Muscle of leg (tissue), 11 donors: ENCODE results near the gene CCDC90B. TPM values are rescaled to one million over a fixed set of nuclear protein-coding genes. Genes with fewer than 3 reads are reported as not detected.
A peak's percentile ranks its signal among the peaks of the same experiment; 100 is the strongest.

ENCODE experiments used
- DNase-seq: peaks from one replicate; pipeline ENCODE4 v3.0.0; 2013
- H3K27ac ChIP-seq: one replicate; pipeline ENCODE4 v1.5.1; 2013; ENCODE audit warnings: mild to moderate bottlenecking, low read length, control low read depth
- H3K27me3 ChIP-seq: one replicate; pipeline ENCODE4 v1.6.1; 2013; ENCODE audit warnings: low read length; ENCODE audit not compliant: control insufficient read depth, insufficient read depth
- H3K36me3 ChIP-seq: one replicate; pipeline ENCODE4 v1.6.1; 2013; ENCODE audit warnings: low read length; ENCODE audit not compliant: control insufficient read depth, insufficient read depth
- H3K4me1 ChIP-seq: one replicate; pipeline ENCODE4 v1.6.1; 2013; ENCODE audit warnings: low read length; ENCODE audit not compliant: control insufficient read depth, insufficient read depth
- H3K4me3 ChIP-seq: one replicate; pipeline ENCODE4 v1.5.1; 2013; ENCODE audit warnings: low read length, control low read depth
- H3K9me3 ChIP-seq: replicated peaks from 2 replicates; pipeline ENCODE4 v1.6.1; 2013; ENCODE audit warnings: low read depth, low read length; ENCODE audit not compliant: control insufficient read depth
- WGBS: methylation state at CpG from one replicate; pipeline ENCODE4 v1.1.5; 2013; ENCODE audit warnings: missing lambda C conversion rate; ENCODE audit not compliant: insufficient coverage; 5-methylcytosine and 5-hydroxymethylcytosine counted together
- polyA plus RNA-seq, 8 donors: library from polyadenylated mRNA; unstranded; fragments of 120-200 nt; gene quantifications; one replicate each; pipeline versions ENCODE4 v1.2.1 to v1.2.3, GENCODE V29; 2013; ENCODE audit warnings: inconsistent platforms in 1 of 8, low replicate concordance in 1 of 8; ENCODE audit not compliant: insufficient read length in 8 of 8, insufficient read depth in 1 of 8
- total RNA-seq: library from RNA; stranded (reverse); fragments of 120-200 nt; gene quantifications from one replicate; pipeline ENCODE4 v1.2.4, GENCODE V29; 2013

Gene CCDC90B
- total and polyA plus RNA-seq, 9 donors = 62.2 to 102 (median 80.2) TPM

GRCh38 chr11:83293457-83293774 is 7.2 kb upstream of the CCDC90B start:
- Histone ChIP-seq H3K9me3 (no peaks in the 10 kb centered on the region), H3K27me3 (no peaks in the 10 kb centered on the region), H3K4me3 (no peak overlapping the region), H3K4me1 (no peaks in the 10 kb centered on the region), H3K27ac (no peak overlapping the region), H3K36me3 (no peaks in the 10 kb centered on the region)
- 77% methylated on average over 3 of the region's 4 CpGs for WGBS
- DNase-seq = no peak

- Histone ChIP-seq H3K27me3 (no peaks in the 10 kb centered on the region), H3K9me3 (no peaks in the 10 kb centered on the region), H3K36me3 (no peaks in the 10 kb centered on the region), H3K4me1 (no peaks in the 10 kb centered on the region), H3K4me3 (no peak overlapping the region), H3K27ac (no peak overlapping the region)
- DNase-seq = peak; percentile 90
- WGBS = 8% methylated on average over 2 of the region's 7 CpGs
These were observed 6.7 kb upstream of the CCDC90B start for GRCh38 chr11:83292709-83293456.

GRCh38 chr11:83287631-83288030 is 1.5 kb upstream of the CCDC90B start:
- Histone ChIP-seq H3K4me1 (peaks cover 3% of the 10 kb centered on the region), H3K36me3 (peaks cover 3% of the 10 kb centered on the region), H3K27ac (no peak overlapping the region), H3K27me3 (no peaks in the 10 kb centered on the region), H3K9me3 (no peaks in the 10 kb centered on the region), H3K4me3 (no peak overlapping the region)
- DNase-seq = no peak
- 100% methylated on average over 2 of the region's 6 CpGs for WGBS

- under 1% methylated on average over 18 of the region's 22 CpGs for WGBS
- no peak for DNase-seq
- Histone ChIP-seq H3K36me3 (peaks cover 3% of the 10 kb centered on the region), H3K4me3 (peak overlapping the region; percentile 94), H3K4me1 (peaks cover 8% of the 10 kb centered on the region), H3K27me3 (no peaks in the 10 kb centered on the region), H3K9me3 (no peaks in the 10 kb centered on the region), H3K27ac (peak overlapping the region; percentile 98)
These were observed 906 bp downstream of the CCDC90B start for GRCh38 chr11:83285151-83285770.

- Histone ChIP-seq H3K27me3 (no peaks in the 10 kb centered on the region), H3K36me3 (peaks cover 3% of the 10 kb centered on the region), H3K27ac (peak overlapping the region; percentile 98), H3K4me3 (peak overlapping the region; percentile 94), H3K4me1 (peaks cover 8% of the 10 kb centered on the region), H3K9me3 (no peaks in the 10 kb centered on the region)
- peak; percentile 73 for DNase-seq
- WGBS = 6% methylated on average over 3 of the region's 3 CpGs
These were observed 1.5 kb downstream of the CCDC90B start for GRCh38 chr11:83284501-83285150.

GRCh38 chr11:83282084-83282716 is 4.0 kb downstream of the CCDC90B start:
- Histone ChIP-seq H3K36me3 (peaks cover 8% of the 10 kb centered on the region), H3K27ac (no peak overlapping the region), H3K9me3 (no peaks in the 10 kb centered on the region), H3K4me1 (peaks cover 8% of the 10 kb centered on the region), H3K27me3 (no peaks in the 10 kb centered on the region), H3K4me3 (no peak overlapping the region)
- 13% methylated on average over 1 of the region's 4 CpGs for WGBS
- no peak for DNase-seq

- no peak overlapping the region for H3K4me3 ChIP-seq
- H3K9me3 ChIP-seq = no peaks in the 10 kb centered on the region
- peaks cover 15% of the 10 kb centered on the region for H3K36me3 ChIP-seq
- no peak for DNase-seq
- H3K4me1 ChIP-seq = peaks cover 8% of the 10 kb centered on the region
- H3K27me3 ChIP-seq = no peaks in the 10 kb centered on the region
- WGBS = no CpG with 5 or more reads among the region's 1 CpG
- no peak overlapping the region for H3K27ac ChIP-seq
These were observed 5.9 kb downstream of the CCDC90B start for GRCh38 chr11:83280256-83280655.

- Histone ChIP-seq H3K9me3 (no peaks in the 10 kb centered on the region), H3K4me1 (peaks cover 5% of the 10 kb centered on the region), H3K27ac (no peak overlapping the region), H3K36me3 (peaks cover 13% of the 10 kb centered on the region), H3K4me3 (no peak overlapping the region), H3K27me3 (no peaks in the 10 kb centered on the region)
- no peak for DNase-seq
These were observed 7.8 kb downstream of the CCDC90B start for GRCh38 chr11:83278351-83278750.

GRCh38 chr11:83275888-83276641 is 10.1 kb downstream of the CCDC90B start:
- Histone ChIP-seq H3K36me3 (peaks cover 20% of the 10 kb centered on the region), H3K4me3 (no peak overlapping the region), H3K27ac (no peak overlapping the region), H3K9me3 (no peaks in the 10 kb centered on the region), H3K27me3 (no peaks in the 10 kb centered on the region), H3K4me1 (no peaks in the 10 kb centered on the region)
- no peak for DNase-seq
- 100% methylated on average over 3 of the region's 8 CpGs for WGBS

- Histone ChIP-seq H3K9me3 (no peaks in the 10 kb centered on the region), H3K27ac (no peak overlapping the region), H3K27me3 (no peaks in the 10 kb centered on the region), H3K4me1 (no peaks in the 10 kb centered on the region), H3K4me3 (no peak overlapping the region), H3K36me3 (peaks cover 17% of the 10 kb centered on the region)
- no peak for DNase-seq
These were observed 13.5 kb downstream of the CCDC90B start for GRCh38 chr11:83272627-83273026.
